IPS-NIHi7 (cell line): ENCODE measurements around the gene MTFR1L.

ENCODE experiments used
- DNase-seq: peaks from one replicate; pipeline ENCODE4 v3.0.0; 2012; ENCODE audit warnings: mixed read lengths; ENCODE audit errors: extremely low spot score

Gene MTFR1L

GRCh38 chr1:25790472-25790871, 29.3 kb upstream of the MTFR1L start:
- no peak for DNase-seq

DNA sequence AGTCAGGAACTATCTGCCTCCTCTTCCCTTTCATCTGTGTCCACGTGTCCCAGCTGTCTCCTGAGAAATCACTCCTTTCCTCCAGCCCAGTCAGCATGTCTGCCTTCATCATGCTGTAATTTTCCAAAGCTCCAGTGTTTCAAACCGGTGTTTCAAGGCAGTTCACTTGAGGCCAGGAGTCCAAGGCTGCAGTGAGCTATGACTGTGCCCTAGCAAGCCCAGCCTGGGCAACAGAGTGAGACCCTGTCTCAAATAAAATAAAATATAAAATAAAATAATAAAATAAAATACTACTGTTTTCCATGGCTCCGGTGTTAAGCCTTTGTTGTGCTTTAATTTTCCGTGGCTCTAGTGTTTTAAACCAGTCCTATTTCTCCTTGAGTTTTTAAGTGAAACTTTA, 27.6 kb upstream of the MTFR1L start:
- no peak for DNase-seq

DNA sequence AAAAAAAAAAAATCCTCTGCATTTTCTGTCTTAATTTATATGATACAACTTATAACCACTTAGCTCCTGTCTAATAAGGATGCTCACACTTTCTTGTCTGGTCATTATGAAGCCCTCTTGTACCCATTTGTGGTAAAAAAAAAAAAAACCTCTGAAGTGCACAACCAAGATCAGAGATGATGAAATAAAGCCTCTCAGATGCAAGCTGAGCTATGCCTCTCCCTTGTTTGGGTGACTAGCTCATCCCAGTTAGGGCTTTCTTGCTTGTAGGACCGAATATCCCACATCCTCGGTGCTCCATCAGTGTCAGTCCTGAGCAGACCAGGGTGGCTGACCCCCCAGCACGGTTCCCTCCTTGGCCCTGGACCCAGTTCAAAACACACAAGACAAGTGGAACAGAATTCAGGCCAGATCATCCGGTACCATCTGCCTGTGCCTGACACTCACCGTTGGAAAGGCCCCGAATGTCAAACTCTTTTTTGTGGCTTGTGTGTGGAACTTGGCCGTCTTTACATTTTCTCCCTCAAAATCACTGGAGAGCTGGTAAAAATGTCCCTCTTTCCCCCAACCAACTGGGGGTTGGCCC, 26.1 kb upstream of the MTFR1L start:
- DNase-seq, result no peak

- DNase-seq, result no peak
These were observed 25.4 kb upstream of the MTFR1L start for GRCh38 chr1:25794325-25794724.

- DNase-seq, result no peak
These were observed 24.5 kb upstream of the MTFR1L start for GRCh38 chr1:25795211-25795610.

DNA sequence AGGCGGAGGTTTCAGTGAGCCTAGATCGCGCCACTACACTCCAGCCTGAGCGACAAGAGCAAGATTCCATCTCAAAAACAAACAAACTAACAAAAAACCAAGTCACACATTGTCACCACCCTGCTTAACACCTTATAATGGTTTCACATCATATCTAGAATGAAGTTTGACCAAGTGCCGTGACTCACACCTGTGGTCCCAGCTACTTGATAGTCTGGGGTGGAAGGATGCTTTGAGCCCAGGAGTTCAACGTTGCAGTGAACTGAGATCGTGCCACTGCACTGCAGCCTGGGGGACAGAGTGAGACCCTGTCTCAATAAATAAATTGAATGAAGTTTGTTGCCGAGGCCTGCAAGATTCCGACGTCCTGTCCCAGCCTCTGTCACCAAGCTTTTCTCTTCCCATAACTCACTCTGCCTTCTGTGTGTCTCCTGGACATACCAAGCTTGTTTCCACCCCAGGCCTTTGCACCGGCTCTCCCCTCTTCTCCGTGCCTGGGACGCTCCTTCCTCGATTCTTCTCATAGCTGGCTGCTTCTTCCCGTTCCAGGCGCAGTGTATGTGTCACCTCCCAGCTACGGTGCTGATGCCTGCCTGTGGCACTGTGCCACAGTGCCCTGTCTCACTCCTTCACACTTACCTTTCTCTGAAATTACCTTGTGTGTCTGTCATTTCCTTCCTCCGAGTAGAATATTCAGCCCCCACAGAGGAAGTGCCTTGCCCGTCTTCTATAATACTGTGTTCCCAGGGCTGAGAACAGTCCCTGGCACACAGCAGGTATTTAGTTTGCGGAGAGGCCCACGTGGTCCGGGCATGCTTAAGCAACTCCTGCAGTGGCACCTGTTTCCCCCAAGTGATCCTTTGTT, 23.6 kb upstream of the MTFR1L start:
- no peak for DNase-seq

- DNase-seq, result peak; percentile 77
These were observed 22.8 kb upstream of the MTFR1L start for GRCh38 chr1:25796811-25797458.

GRCh38 chr1:25797939-25798338, 21.8 kb upstream of the MTFR1L start:
- DNase-seq, result peak; percentile 86

DNA sequence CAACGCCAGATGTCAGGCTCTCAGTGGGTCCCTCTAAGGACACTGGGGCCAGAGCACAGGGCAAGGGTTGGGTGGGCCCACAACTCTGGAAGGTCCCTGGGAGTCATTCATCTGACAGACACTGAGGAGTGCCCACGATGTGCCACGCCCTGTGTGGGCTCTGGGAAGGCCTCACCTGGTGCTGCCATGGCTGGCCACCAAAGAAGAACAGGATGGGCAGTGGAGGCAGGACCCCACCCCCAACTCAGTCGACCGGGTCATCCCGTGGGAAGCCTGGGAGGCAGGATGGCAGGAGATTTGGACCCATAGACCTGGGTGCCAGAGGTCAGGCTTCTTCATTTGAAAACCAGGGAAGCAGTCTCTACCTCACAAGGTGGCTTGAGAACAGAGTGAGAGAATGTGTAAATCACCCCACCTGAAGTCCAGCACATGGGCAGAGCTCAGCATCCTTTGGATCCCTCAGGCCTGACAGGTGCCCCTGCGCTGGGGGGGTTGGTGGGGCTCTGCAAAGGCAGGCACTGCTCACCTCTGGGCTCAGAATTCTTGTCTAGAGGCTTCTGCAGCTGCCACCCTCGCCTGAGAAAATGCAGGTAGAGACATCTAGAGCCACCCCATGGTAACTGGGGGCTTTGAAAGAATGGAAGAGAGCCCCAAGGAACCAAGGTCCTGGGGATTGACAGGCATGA, 20.9 kb upstream of the MTFR1L start:
- DNase-seq, result no peak

- no peak for DNase-seq
These were observed 20.3 kb upstream of the MTFR1L start for GRCh38 chr1:25799352-25799934.

DNA sequence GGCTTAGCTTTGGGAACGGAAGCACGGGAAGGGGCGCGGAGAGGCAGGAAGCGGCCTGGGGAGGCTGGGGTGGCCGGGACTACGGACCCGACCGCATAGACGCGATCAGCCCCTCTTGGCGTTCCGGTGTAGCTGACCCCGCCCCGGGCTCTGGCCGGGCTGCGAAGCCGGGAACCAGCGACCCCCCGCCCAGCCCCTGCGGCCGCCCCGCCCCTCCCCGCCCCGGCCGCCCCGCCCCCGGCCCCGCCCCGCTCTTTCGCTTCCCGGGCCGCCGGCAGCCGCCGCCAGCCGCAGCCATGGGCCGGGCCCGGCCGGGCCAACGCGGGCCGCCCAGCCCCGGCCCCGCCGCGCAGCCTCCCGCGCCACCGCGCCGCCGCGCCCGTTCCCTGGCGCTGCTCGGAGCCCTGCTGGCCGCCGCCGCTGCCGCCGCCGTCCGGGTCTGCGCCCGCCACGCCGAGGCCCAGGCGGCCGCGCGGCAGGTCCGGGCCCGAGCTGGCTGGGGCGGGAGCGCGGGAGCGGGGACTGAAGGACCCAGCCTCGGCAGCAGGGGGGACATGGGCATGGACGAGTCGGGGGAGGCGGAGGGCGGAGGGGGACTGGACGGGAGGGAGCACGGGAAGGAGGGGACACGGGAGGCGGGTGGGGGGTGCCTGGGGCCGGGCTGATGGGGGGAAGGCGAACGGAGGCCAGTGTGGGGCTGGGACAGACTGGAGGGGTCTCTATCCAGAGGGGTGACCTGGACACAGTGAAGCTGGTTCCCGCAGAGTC, 19.6 kb upstream of the MTFR1L start, which contains the start of gene SELENON:
TSS of gene SELENON (plus strand) at position 259 of the 768 bp plus-strand sequence. CDS start at position 297, 38 bp downstream.
- DNase-seq, result peak; percentile 95

DNA sequence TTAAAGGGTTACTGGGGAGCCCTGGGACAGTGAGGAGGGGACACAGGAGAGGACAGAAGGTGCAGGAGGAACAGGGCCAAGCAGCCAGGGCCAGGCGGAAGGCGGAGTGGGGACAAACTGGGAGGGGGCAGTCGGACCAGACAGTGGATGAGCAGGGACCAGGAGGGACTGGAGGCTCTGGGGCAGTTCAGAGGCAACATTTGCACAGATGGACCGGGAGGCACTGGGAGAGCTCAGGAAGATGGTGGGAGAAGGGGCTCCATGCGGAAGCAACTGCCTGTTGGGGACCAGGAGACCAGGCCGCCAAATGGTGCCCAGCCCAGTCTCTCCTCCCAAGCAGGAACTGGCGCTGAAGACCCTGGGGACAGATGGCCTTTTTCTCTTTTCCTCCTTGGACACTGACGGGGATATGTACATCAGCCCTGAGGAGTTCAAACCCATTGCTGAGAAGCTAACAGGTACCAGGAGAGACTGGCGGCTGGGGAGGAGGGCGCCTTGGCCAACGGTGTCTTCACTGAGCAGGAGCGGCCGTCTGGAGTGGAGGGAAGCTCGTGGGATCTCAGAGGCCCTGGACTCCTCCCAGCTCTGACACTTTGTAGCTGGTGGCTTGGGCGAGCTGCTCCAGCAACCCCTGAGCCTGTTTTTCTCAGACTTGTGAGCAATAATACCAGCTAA, 18.9 kb upstream of the MTFR1L start:
- DNase-seq, result no peak

- DNase-seq, result no peak
These were observed 16.8 kb upstream of the MTFR1L start for GRCh38 chr1:25802915-25803314.

GRCh38 chr1:25803368-25803767, 16.4 kb upstream of the MTFR1L start:
- no peak for DNase-seq

DNA sequence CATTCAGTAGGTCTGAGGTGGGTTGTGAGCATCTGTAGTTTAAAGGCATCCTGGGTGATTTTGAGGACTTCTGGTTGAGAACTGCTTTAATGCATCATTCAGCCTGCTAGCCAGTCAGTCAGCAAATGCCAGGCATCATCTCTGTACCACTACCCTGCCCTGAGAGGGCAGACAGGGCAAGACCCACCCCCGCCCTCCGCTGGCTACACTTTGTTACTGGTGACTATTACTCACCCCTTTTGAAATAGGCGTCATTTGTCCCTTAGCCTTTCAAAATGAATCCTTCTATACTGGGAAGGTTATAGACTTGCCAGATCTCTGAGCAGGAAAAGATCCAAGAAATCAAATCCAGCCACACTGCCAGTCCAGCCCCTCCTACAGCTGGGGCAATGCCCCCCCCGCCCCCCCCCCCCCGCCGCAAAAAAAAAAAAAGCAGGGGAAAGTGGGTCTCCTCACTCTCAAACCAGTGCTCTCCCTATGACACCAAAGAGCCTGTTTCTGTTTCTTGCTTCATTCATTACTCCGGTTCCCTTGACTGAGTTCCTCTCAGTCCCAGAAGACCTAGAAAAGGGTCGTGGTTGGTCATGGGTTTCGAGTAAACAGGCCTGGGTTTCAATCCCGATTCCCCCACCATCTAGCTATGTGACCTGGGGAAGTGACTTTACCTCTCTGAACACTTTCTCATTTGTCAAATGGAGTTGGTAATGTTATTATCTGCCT, 15.3 kb upstream of the MTFR1L start:
- DNase-seq, result no peak

DNA sequence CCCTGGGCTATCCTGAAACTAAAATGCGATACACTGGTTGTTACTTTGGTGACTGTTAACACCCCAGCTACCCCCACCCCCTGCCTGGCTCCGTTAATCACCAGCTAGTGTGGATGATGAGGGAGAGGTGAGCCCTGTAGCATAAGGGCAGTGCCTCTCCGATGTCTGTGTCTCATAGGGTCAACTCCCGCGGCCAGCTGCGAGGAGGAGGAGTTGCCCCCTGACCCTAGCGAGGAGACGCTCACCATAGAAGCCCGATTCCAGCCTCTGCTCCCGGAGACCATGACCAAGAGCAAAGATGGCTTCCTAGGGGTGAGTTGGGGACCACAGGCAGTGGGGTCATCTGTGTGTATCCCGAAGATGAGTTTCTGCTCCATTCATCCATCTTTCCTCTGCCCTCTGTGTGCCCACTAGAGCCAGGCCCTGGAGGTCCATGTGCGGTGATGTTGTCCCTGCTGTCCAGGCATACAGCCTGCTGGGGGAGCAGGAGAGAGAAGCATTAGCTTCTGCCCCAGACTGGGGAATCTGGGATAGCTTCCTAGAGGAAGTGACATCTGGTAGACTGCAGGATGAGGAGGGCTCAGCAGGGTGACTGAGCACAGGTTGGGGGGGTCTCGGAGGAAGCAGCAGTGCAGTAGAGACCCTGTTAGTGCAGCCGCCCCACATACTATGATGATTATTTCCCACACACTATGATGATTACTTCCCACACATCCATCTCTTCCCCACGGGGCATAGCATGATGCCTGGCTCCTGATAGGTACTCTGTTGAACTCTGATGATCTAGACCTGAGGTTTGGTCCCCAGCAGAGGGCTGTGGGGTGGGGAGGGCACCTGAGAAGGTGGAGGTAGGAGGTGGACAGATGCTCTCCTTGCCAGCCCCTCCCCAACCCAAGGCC, 14.5 kb upstream of the MTFR1L start:
- no peak for DNase-seq

DNA sequence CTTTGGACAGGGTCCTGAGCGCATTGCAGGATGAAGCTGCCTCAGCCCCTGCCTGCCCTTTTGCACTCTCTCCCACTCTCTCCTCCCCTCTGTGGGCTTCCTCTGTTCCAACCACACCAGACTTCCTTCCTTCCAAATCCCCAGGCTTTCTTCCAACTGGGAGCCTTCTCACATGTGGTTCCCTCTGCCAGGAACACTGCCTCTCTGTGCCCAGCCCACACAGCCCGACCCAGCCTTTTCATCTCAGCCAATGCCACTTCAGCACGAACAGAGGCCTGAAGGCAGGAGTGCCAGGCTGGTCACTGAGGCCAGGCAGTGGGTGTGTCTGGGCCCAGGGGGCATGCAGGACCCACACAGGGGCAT, 13.9 kb upstream of the MTFR1L start:
- no peak for DNase-seq

DNA sequence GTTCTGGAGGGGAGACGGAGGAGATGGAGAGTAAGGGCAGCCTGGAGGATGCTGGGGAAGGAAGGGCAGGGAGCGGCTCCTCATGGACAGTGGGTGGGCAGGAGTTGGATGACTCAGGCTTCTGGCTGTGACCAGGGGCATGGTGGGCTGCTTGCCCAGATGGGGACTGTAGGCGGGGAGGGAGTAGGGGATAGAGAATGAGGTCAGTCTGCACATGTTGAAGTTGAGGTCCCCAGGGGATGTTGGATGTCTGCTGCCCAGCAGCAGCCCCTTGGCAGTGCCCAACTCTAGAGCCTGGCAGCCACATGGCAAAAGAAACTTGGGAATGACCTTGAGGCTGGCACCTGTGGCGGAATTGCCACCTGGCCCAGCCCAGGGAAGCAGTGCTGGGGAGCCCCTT, 13.3 kb upstream of the MTFR1L start:
- DNase-seq, result no peak
